Liver (tissue), 3 donors: ENCODE measurements around the gene RPS26.
"Not testable (repeated sequence)": the region's sequence is repeated elsewhere in the genome, so short reads cannot be mapped to it uniquely, and the experiment has no call there.

ENCODE experiments used
- EGR1 ChIP-seq, 2 donors: IDR thresholded peaks; 2 replicates each; pipeline ENCODE4 v1.6.1; 2016 to 2018; ENCODE audit warnings: antibody characterized with exemption in 2 of 2, low read depth in 2 of 2
- GABPA ChIP-seq, 2 donors: IDR thresholded peaks in 1 of 2; conservative IDR thresholded peaks in 1 of 2; 2 replicates each; pipeline ENCODE4 v1.6.1; 2016; ENCODE audit warnings: antibody characterized with exemption in 2 of 2, mild to moderate bottlenecking in 1 of 2, moderate library complexity in 1 of 2
- NR2F2 ChIP-seq: IDR thresholded peaks from 2 replicates; pipeline ENCODE4 v1.6.1; 2016; ENCODE audit warnings: antibody characterized with exemption
- RAD21 ChIP-seq, 2 donors: IDR thresholded peaks; 2 replicates each; pipeline ENCODE4 v1.6.1; 2016; ENCODE audit warnings: antibody characterized with exemption in 2 of 2, mild to moderate bottlenecking in 2 of 2
- RXRA ChIP-seq, 2 donors: IDR thresholded peaks; 2 replicates each; pipeline ENCODE4 v1.6.1; 2017 to 2018; ENCODE audit warnings: antibody characterized with exemption in 2 of 2, mild to moderate bottlenecking in 1 of 2
- SP1 ChIP-seq: IDR thresholded peaks from 2 replicates; pipeline ENCODE4 v1.6.1; 2018; ENCODE audit warnings: antibody characterized with exemption, mild to moderate bottlenecking
- YY1 ChIP-seq: IDR thresholded peaks from 2 replicates; pipeline ENCODE4 v1.6.1; 2016; ENCODE audit warnings: antibody characterized with exemption, mild to moderate bottlenecking
- TF ChIP-seq, protein P1 (sequence below): IDR thresholded peaks from 2 replicates; pipeline ENCODE4 v1.6.1; 2016; ENCODE audit warnings: antibody characterized with exemption
- TF ChIP-seq, protein P2 (sequence below): fragments of 150-350 bp; IDR thresholded peaks from 2 replicates; pipeline ENCODE4 v1.5.1; 2017; ENCODE audit warnings: improper control_type of control experiment, low read depth, low read length; ENCODE audit not compliant: missing input control
- TF ChIP-seq, protein P3 (sequence below): IDR thresholded peaks from 2 replicates; pipeline ENCODE4 v1.6.1; 2016; ENCODE audit warnings: antibody characterized with exemption
- TF ChIP-seq, protein P4 (sequence below): IDR thresholded peaks from 2 replicates; pipeline ENCODE4 v1.6.1; 2016; ENCODE audit warnings: antibody characterized with exemption
- donor health status: healthy.
- donor health status: healthy.

DNA sequence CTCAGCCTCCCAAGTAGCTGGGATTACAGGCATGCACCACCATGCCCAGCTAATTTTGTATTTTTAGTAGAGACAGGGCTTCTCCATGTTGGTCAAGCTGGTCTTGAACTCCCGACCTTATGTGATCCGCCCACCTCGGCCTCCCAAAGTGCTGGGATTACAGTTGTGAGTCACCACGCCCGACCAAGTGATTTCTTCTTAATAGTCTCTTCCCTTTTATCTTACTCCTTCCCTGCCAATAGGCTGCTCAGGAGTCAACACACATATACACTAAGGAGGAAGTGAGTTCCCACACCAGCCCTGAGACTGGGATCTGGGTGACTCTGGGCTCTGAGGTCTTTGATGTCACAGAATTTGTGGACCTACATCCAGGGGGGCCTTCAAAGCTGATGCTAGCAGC is 38.3 kb upstream of the RPS26 start:
- TF ChIP-seq YY1; RAD21 (IDR thresholded peaks at IDR 0.05); SP1; RXRA (IDR thresholded peaks at IDR 0.05); NR2F2; GABPA (IDR thresholded peaks at IDR 0.05 in 1 of 2, conservative IDR thresholded peaks at IDR 0.05 in 1 of 2); EGR1 (IDR thresholded peaks at IDR 0.05; ENCODE audit: low read depth in 2 of 2): not testable (repeated sequence)
- TF ChIP-seq, protein P1, sequence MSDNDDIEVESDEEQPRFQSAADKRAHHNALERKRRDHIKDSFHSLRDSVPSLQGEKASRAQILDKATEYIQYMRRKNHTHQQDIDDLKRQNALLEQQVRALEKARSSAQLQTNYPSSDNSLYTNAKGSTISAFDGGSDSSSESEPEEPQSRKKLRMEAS: not testable (repeated sequence)
- TF ChIP-seq, protein P2, sequence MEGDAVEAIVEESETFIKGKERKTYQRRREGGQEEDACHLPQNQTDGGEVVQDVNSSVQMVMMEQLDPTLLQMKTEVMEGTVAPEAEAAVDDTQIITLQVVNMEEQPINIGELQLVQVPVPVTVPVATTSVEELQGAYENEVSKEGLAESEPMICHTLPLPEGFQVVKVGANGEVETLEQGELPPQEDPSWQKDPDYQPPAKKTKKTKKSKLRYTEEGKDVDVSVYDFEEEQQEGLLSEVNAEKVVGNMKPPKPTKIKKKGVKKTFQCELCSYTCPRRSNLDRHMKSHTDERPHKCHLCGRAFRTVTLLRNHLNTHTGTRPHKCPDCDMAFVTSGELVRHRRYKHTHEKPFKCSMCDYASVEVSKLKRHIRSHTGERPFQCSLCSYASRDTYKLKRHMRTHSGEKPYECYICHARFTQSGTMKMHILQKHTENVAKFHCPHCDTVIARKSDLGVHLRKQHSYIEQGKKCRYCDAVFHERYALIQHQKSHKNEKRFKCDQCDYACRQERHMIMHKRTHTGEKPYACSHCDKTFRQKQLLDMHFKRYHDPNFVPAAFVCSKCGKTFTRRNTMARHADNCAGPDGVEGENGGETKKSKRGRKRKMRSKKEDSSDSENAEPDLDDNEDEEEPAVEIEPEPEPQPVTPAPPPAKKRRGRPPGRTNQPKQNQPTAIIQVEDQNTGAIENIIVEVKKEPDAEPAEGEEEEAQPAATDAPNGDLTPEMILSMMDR: not testable (repeated sequence)
- TF ChIP-seq, protein P3, sequence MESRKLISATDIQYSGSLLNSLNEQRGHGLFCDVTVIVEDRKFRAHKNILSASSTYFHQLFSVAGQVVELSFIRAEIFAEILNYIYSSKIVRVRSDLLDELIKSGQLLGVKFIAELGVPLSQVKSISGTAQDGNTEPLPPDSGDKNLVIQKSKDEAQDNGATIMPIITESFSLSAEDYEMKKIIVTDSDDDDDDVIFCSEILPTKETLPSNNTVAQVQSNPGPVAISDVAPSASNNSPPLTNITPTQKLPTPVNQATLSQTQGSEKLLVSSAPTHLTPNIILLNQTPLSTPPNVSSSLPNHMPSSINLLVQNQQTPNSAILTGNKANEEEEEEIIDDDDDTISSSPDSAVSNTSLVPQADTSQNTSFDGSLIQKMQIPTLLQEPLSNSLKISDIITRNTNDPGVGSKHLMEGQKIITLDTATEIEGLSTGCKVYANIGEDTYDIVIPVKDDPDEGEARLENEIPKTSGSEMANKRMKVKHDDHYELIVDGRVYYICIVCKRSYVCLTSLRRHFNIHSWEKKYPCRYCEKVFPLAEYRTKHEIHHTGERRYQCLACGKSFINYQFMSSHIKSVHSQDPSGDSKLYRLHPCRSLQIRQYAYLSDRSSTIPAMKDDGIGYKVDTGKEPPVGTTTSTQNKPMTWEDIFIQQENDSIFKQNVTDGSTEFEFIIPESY: not testable (repeated sequence)
- TF ChIP-seq, protein P4, sequence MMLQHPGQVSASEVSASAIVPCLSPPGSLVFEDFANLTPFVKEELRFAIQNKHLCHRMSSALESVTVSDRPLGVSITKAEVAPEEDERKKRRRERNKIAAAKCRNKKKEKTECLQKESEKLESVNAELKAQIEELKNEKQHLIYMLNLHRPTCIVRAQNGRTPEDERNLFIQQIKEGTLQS: not testable (repeated sequence)
